Measurements from ENCODE around the gene TCF19.

DNA sequence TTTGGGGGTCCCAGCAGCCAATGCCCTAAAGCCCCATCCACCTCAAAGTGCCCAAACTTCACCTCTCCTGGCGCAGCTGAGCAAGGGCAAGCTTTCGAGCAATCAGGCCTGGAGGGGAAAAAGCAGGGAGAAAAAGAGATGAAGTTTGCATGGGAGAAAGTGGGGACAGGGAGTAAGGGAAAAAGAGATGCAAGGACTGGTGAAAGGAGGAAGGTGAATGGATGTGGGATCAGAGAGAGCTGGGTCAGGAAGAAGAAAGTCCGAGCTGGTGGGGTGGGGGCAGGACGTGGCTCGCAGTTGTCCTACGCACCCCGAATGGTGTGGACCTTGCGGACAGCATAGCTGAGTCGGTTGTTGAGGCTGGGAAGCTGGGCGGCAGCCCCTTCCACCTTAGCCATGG lies 13.0 kb upstream of the TCF19 start:
- TF ChIP-seq, protein P1, sequence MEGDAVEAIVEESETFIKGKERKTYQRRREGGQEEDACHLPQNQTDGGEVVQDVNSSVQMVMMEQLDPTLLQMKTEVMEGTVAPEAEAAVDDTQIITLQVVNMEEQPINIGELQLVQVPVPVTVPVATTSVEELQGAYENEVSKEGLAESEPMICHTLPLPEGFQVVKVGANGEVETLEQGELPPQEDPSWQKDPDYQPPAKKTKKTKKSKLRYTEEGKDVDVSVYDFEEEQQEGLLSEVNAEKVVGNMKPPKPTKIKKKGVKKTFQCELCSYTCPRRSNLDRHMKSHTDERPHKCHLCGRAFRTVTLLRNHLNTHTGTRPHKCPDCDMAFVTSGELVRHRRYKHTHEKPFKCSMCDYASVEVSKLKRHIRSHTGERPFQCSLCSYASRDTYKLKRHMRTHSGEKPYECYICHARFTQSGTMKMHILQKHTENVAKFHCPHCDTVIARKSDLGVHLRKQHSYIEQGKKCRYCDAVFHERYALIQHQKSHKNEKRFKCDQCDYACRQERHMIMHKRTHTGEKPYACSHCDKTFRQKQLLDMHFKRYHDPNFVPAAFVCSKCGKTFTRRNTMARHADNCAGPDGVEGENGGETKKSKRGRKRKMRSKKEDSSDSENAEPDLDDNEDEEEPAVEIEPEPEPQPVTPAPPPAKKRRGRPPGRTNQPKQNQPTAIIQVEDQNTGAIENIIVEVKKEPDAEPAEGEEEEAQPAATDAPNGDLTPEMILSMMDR (conservative IDR thresholded peaks at IDR 0.05) = no peak
- no peak for TF ChIP-seq EZH2 (IDR thresholded peaks at IDR 0.05; ENCODE audit: low read depth)

Measured in PC-9 (cell line).